Hepatocyte (in vitro differentiated cells): ENCODE measurements around the gene PPM1A.

Experiments
- EZH2 ChIP-seq: fragments of 200-600 bp; sonication (generic); IDR thresholded peaks from 2 replicates; pipeline ENCODE4 v1.6.1; 2016; ENCODE audit warnings: antibody characterized with exemption, mild to moderate bottlenecking, borderline replicate concordance
- TF ChIP-seq, protein P1 (sequence below): fragments of 200-600 bp; sonication (generic); IDR thresholded peaks from 2 replicates; pipeline ENCODE4 v1.5.1; 2016; ENCODE audit warnings: antibody characterized with exemption, mild to moderate bottlenecking; ENCODE audit not compliant: poor library complexity

DNA sequence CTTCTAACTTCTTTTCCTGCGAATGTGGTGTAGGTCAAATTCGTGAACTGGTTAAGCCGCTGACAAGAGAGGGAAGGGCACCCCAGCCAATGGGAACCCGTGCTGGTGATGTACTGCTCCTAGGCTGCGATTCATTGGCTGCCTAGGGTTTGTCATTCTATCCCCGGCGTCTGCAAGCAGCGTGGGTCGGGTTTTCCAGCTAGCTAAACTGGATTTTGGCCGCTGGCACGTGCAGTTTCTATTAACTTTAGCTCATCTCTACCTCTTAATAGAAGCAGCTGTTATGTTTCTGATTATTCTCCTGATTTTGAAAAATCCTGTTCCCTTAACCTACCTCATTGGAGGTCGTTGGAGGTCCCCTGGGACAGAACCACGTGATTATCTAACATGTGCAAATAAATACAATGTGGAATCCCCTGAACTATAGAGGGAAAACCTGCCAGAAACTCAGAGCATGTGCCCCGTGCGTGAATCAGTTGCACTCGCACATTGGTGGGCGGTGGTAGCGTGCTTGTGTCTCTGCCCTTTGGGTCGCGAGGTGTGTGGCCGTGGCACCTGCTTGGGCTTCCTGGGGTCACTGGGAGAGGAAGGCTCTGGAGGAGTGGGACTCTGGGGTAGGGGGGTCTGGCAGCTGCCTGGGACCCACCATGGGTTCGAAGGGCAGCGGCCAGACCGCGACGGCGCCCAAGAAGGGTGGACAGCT, 876 bp upstream of the PPM1A start:
- TF ChIP-seq, protein P1, sequence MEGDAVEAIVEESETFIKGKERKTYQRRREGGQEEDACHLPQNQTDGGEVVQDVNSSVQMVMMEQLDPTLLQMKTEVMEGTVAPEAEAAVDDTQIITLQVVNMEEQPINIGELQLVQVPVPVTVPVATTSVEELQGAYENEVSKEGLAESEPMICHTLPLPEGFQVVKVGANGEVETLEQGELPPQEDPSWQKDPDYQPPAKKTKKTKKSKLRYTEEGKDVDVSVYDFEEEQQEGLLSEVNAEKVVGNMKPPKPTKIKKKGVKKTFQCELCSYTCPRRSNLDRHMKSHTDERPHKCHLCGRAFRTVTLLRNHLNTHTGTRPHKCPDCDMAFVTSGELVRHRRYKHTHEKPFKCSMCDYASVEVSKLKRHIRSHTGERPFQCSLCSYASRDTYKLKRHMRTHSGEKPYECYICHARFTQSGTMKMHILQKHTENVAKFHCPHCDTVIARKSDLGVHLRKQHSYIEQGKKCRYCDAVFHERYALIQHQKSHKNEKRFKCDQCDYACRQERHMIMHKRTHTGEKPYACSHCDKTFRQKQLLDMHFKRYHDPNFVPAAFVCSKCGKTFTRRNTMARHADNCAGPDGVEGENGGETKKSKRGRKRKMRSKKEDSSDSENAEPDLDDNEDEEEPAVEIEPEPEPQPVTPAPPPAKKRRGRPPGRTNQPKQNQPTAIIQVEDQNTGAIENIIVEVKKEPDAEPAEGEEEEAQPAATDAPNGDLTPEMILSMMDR, result no peak
- no peak for TF ChIP-seq EZH2
